Hypothalamus (tissue), 51 donors: ENCODE measurements around the gene COL9A1.
A peak's percentile ranks its signal among the peaks of the same experiment; 100 is the strongest.

ENCODE experiments used
- DNase-seq, 51 donors: peaks; one replicate each; lab custom pipeline; 2025; lab: John Stamatoyannopoulos, UW

Gene COL9A1

DNA sequence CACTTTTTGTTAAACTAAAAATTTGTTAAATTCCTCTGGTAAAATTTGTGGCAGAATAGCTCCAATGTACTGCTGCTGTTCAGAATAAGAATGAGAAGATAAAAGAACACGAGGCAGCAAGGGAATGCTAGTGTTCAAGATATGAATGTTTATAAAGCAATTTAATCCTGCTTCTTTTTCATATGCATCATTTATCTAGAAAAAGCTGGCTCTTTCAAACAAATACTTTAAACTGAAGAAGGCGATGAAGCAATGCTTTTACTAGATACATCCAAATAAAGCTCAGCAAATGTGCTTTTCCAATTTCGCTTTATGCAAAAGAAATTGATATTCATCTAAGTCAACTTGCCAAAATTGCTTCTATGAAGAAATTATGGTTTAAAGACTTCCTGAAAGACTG, 66.5 kb downstream of the COL9A1 start:
- no peak for DNase-seq

GRCh38 chr6:70234561-70235236, 68.2 kb downstream of the COL9A1 start:
- DNase-seq = no peak

GRCh38 chr6:70231311-70231710, 71.6 kb downstream of the COL9A1 start:
- no peak for DNase-seq

GRCh38 chr6:70225055-70225454, 77.8 kb downstream of the COL9A1 start:
- peak in 21 of 51 donors; percentile 2 to 58 (median 29) for DNase-seq

DNA sequence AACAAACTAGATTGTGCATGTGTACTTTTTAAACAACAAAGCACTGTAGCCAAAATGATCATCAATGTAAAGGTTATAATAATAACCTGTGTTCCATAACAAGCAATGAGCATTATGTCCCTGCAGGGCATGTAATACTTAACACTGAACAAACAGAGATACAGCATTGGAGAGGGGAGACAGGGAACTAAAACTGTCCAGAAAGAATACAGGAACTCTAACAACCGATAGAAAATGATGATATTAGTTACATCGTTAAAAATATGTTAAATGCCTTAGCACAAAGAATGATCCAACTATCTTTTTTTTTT, 80.5 kb downstream of the COL9A1 start:
- DNase-seq = no peak

GRCh38 chr6:70221715-70222438, 81.0 kb downstream of the COL9A1 start:
- no peak for DNase-seq

DNA sequence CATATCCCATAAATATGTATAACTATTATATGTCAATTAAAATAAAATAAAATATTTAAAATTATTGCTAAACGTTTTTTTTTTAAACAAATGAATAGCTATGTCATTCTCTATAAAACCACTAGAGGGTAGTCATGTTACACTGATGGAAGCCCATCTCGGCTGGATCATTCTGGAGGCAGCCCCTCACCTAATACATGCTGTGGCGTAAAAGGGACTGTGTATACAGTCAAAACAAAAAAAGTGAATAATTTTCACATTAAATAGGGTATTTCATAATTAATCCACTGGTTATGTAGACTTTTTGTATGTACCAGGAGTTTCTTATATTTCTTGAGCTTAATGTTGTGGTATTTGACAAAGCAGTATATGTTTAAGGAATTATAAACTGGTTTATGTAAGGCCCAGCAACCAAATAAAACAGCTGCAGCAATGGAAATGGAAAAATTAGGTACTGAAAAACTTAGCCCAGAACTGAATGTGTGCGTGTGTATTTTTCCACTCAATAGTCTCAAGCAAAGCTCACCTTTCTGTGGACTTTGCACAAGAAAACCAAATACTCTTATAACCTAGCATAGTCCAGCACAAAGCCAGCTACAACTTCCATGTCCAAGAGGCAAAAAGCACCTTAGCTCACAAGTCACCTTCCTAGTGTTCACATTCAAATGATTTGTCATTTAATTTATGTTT, 81.7 kb downstream of the COL9A1 start:
- DNase-seq = peak in 4 of 51 donors; percentile 5 to 13 (median 8)

DNA sequence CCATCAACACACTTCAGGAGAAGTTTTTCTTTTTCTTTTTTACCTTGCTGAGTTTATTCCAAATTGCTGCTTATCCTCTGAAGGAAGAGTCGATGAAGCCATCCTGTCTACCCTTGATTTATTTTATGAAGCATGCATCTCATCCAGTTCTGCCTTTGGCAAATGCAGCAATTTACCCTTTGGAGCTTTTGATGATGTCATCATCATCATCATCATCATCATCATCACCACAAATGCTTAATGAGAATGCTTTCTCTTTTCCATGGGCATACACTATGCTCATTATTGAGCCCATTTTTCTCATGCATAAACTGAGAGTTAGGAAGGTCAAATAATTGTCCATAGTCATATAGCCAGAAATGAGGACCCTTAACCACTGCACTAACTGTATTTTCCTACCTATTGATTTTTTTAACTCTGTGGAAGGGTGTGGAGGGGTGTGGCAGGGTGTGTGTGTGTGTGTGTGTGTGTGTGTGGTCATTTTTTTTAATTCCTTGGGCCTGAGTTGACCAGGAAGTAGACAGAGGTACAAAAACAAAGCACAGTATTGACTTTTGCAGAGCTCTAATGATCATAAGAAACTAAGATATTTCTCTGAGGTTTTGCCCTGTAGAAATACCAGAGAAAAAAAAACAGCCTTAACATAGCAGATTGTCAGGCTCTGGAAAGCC, 82.8 kb downstream of the COL9A1 start:
- no peak for DNase-seq

GRCh38 chr6:70216767-70217166, 86.1 kb downstream of the COL9A1 start:
- no peak for DNase-seq

DNA sequence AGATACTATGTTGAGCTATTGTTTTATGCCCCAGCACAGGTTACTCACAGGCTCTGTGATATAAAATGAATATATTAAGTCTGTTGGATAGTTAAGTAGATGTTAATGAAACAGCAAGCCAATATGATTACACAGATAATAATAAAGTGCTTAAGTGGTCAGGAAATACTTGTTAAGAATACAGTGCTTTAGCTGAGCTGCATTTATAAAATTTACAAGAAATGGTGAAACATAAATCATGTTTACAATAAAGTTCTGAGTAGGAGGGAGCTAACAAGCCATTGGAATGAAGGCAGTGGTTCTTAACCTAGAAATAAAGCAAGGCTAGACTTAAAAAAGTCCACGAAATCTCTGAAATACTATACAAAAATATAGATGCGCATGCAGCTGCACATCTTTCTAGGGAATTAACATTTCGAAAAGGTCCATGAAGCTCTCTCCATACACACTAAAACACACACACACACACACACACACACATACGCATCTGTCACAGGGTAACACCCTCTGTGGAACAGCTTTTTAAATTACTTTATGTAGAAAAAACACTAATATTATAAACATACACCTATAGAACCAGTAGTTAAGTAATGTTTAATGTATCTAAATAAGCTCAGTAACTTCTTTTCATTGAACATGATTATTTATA, 87.3 kb downstream of the COL9A1 start:
- DNase-seq = no peak

DNA sequence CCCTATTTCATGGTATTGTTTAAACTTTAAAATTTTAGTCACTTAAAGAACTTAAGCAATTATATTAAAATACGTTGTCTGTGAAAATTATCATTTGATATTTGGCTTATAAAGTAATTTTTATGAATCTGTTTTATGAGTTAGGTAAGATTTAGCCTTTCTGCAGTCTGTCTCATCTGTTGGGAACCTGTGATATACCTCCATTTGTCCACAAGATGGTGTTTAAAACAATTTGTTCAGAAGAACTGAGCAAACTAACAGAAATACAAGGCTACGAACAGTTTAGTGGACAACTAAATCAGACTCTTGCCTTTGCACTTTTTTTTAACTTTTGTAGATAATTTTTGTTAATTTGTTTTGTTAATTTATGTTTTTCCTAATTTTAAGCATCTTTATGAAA, 92.4 kb downstream of the COL9A1 start:
- DNase-seq = no peak

DNA sequence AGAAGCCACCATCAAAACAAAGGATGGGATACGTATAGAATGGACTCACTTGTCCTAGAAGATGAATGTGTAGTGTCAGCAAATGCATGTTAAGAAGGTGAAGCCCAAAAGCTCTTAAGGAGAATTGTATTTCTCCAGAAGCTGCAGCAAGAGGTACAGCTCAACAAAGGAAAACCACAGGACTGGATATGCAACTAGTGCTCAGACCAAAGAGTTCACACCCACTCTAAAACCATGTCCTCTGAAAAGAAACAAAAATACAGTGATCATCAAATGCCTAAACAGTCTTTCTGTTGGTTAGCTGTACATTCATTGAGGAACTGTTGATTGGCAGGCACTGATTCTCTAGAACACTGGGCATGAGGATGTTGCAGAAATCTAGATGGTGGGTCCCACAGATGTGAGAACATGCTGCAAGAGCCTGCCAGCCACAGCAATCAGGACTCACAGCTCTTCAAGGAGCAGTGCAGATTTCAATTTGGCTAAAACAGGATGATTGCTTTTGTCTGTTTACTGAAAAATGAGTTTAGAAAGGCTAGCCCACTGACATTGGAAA, 94.6 kb downstream of the COL9A1 start:
- DNase-seq = no peak

DNA sequence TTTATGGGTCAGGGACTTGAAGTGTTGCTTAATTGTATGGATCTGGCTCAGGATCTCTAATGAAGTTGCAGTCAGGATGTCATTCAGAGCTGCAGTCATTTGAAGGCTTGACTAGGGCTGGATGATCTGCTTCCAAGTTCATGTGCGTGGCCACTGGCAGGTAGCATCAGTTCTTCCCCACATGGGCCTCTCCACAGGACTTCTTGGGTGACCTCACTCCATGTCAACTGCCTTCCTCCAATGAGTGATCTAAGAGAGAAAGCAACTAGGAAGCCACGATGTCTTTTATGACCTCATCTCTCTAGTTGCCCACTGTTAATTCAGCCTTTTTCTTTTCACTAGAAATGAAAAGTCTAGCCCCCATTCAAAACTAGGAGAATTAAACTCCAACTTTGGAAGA, 104.1 kb downstream of the COL9A1 start:
- no peak for DNase-seq

DNA sequence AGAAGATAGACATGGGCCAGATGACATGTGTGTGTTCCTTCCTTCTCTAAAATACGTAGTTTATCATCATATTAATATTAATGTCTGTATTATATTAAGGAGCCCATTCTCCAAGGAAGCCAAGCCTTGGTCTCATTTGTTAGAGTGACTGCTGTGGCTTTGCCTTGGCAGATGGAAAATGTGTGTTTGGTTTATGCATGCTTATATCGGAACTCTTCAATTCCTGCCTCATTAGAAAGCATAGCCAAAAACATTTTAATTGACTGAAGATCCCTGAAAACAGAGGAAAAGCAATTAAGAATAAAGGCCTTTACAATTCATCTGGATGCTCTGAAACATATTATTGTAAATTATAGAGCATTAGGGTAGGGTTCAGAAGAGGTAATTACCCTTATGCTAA, 106.4 kb downstream of the COL9A1 start:
- DNase-seq = no peak

DNA sequence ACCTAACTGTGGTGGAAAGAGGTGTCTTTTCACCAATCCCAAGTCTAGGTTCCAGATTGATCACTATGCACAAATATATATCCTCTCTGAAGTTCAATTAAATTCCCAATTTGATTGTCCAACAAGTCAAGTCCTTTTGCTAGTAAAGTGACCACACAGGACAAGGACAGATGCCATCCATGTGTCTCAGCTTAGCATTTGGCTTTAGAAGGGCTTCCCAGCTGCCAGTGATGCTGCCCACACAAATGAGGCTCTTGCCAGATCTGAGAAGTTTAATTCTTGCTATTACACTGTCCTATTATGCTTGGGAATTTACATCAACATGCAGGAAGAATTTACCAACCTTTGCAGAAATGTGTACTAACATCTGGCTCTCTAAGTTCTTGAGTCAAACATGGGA, 108.5 kb downstream of the COL9A1 start:
- DNase-seq = no peak

GRCh38 chr6:70188202-70188601, 114.7 kb downstream of the COL9A1 start:
- no peak for DNase-seq

DNA sequence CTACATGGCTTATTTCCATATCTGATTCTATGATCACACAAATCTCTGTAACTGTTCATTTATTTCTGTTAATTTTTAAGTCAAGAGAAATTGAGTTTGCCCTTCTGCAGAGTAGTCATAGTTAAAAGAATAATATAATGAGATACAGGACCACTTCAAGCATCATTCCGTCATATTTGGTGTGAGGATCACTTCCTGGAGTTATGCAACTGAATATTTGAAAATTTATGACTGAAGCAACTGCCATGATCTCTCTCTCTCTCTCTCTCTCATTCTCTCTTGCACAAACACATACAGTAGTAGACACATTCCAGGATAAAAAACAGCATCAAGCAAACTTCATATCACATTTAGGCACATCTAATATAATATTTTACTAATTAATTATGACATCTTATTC, 116.4 kb downstream of the COL9A1 start:
- no peak for DNase-seq

GRCh38 chr6:70184723-70185122, 118.2 kb downstream of the COL9A1 start:
- no peak for DNase-seq

DNA sequence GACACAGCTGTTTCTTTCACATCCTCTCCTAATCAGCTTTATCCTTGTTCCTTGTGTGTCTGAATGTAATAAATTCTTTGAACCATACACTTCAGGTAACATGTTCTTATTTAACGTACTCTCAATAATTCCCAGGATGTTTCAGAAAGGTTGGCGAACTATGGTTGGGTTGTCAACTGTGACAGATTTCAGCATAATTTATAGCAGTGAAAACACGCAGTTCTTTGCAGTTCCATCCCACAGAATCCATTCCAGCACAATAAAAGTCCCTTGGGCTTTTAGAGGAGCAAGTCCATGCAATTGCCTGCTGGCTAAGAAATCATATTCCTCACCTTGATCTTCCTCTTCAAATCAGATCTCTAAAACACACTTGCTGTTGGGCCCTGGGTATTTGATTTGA, 119.3 kb downstream of the COL9A1 start:
- DNase-seq = no peak

- no peak for DNase-seq
Measured at GRCh38 chr6:70180901-70181599, 121.8 kb downstream of the COL9A1 start.
